Caco-2 (cell line): ENCODE measurements around the gene TSPYL2. TPM values are rescaled to one million over a fixed set of nuclear protein-coding genes. Genes with fewer than 3 reads are reported as not detected.

Experiments
- BruUV-seq: library from RNA; stranded (reverse); fragments of 400-500 nt; replicated peaks from 2 replicates; lab custom pipeline; 2021; lab: Mats Ljungman, UMichigan
- CTCF ChIA-PET: fragments of 300-600 bp; sonication (Branson Sonifier 250); formaldehyde crosslinking; loops from one replicate; lab custom pipeline; 2022; ENCODE audit warnings: antibody characterized with exemption; lab: Charles Lee
- POLR2A ChIA-PET: fragments of 300-600 bp; sonication (Branson Sonifier 250); formaldehyde crosslinking; loops from one replicate; lab custom pipeline; 2022; ENCODE audit warnings: antibody characterized with exemption; lab: Charles Lee
- DNase-seq, 2 experiments: peaks; one replicate each; pipeline versions ENCODE4 v3.0.0 to v3.0.0-alpha.2; 2020 to 2022
- H3K27me3 ChIP-seq: replicated peaks from 2 replicates; pipeline ENCODE4 v1.6.0; 2011; ENCODE audit warnings: low read length; ENCODE audit not compliant: control insufficient read depth, insufficient read depth
- H3K36me3 ChIP-seq: 2 replicates; pipeline ENCODE4 v1.5.1; 2011; ENCODE audit warnings: low read length; ENCODE audit not compliant: control insufficient read depth, insufficient read depth
- H3K4me1 ChIP-seq: fragments of 250-450 bp; sonication (Bioruptor Pico); 2 replicates; pipeline ENCODE4 v1.5.1; 2020; ENCODE audit warnings: mild to moderate bottlenecking
- H3K4me3 ChIP-seq: 2 replicates; pipeline ENCODE4 v1.5.1; 2011; ENCODE audit warnings: low read depth, mild to moderate bottlenecking, control low read depth, low read length
- H3K9me3 ChIP-seq: fragments of 250-450 bp; sonication (Bioruptor Pico); 2 replicates; pipeline ENCODE4 v1.5.1; 2020; ENCODE audit warnings: mild to moderate bottlenecking, moderate library complexity
- H3K27ac Mint-ChIP-seq: one replicate; pipeline ENCODE4 v1.8.0; 2022; ENCODE audit warnings: mixed read lengths; ENCODE audit not compliant: unreplicated experiment
- H3K27me3 Mint-ChIP-seq: one replicate; pipeline ENCODE4 v1.8.0; 2022; ENCODE audit warnings: mixed read lengths; ENCODE audit not compliant: insufficient read depth, unreplicated experiment
- H3K36me3 Mint-ChIP-seq: one replicate; pipeline ENCODE4 v1.8.0; 2022; ENCODE audit warnings: mild to moderate bottlenecking, mixed read lengths; ENCODE audit not compliant: insufficient read depth, unreplicated experiment
- H3K4me1 Mint-ChIP-seq: one replicate; pipeline ENCODE4 v1.8.0; 2022; ENCODE audit warnings: low read depth, mixed read lengths; ENCODE audit not compliant: unreplicated experiment
- H3K4me3 Mint-ChIP-seq: one replicate; pipeline ENCODE4 v1.8.0; 2022; ENCODE audit warnings: mild to moderate bottlenecking, moderate library complexity, mixed read lengths; ENCODE audit not compliant: unreplicated experiment
- H3K9me3 Mint-ChIP-seq: one replicate; pipeline ENCODE4 v1.8.0; 2022; ENCODE audit warnings: mixed read lengths; ENCODE audit not compliant: unreplicated experiment
- CTCF ChIP-seq, 2 experiments: fragments of 200-600 bp in 1 of 2; IDR thresholded peaks; 1 replicate in 1 of 2; 2 replicates in 1 of 2; pipeline versions ENCODE4 v1.5.1 to v1.8.0; 2011 to 2022; ENCODE audit warnings: antibody characterized with exemption in 1 of 2, control low read depth in 1 of 2, inconsistent platforms in 1 of 2, low read depth in 1 of 2, low read length in 1 of 2, mild to moderate bottlenecking in 1 of 2, moderate library complexity in 1 of 2; ENCODE audit not compliant: insufficient read depth in 1 of 2, severe bottlenecking in 1 of 2, unreplicated experiment in 1 of 2
- intact Hi-C: fragments of 100-400 bp; cut with micrococcal nuclease; formaldehyde crosslinking; loops from one replicate; pipeline ENCODE4 v1.10.0; 2022; ENCODE audit not compliant: unreplicated experiment
- total RNA-seq: library from RNA; stranded (reverse); gene quantifications from 2 replicates; pipeline ENCODE4 v1.2.3, GENCODE V29; 2022

TSPYL2 gene
- total RNA-seq, 1 experiment from 2014 or later, result 30.9 TPM

- DNase-seq, result no peak
- TF ChIP-seq CTCF (IDR thresholded peaks at IDR 0.05; ENCODE audit: insufficient read depth in 1 of 2, low read depth in 1 of 2, low read length in 1 of 2, severe bottlenecking in 1 of 2, unreplicated experiment in 1 of 2), result no peak
- Histone ChIP-seq H3K4me3 (no peak overlapping the region), H3K4me1 (no peaks in the 10 kb centered on the region), H3K36me3 (no peaks in the 10 kb centered on the region), H3K27me3 (no peaks in the 10 kb centered on the region), H3K9me3 (no peaks in the 10 kb centered on the region)
- POLR2A ChIA-PET, result no interaction called here
- H3K36me3 Mint-ChIP-seq, result no peaks in the 10 kb centered on the region
- no peak overlapping the region for H3K27ac Mint-ChIP-seq
- CTCF ChIA-PET, result no interaction called here
- no peaks in the 10 kb centered on the region for H3K9me3 Mint-ChIP-seq
- intact Hi-C loops, result no loop called here
- no peaks in the 10 kb centered on the region for H3K27me3 Mint-ChIP-seq
- BruUV-seq, result no TSS peak
- no peak overlapping the region for H3K4me3 Mint-ChIP-seq
- no peaks in the 10 kb centered on the region for H3K4me1 Mint-ChIP-seq
Measured at GRCh38 chrX:53056292-53056691, 25.9 kb upstream of the TSPYL2 start.

- no peaks in the 10 kb centered on the region for H3K9me3 Mint-ChIP-seq
- H3K4me3 Mint-ChIP-seq, result no peak overlapping the region
- Histone ChIP-seq H3K27me3 (no peaks in the 10 kb centered on the region), H3K4me1 (no peaks in the 10 kb centered on the region), H3K4me3 (no peak overlapping the region), H3K9me3 (no peaks in the 10 kb centered on the region), H3K36me3 (no peaks in the 10 kb centered on the region)
- no peaks in the 10 kb centered on the region for H3K36me3 Mint-ChIP-seq
- H3K27ac Mint-ChIP-seq, result no peak overlapping the region
- intact Hi-C loops, result no loop called here
- ChIA-PET CTCF (no interaction called here), POLR2A (no interaction called here)
- no peak for DNase-seq
- H3K4me1 Mint-ChIP-seq, result no peaks in the 10 kb centered on the region
- TF ChIP-seq CTCF (IDR thresholded peaks at IDR 0.05; ENCODE audit: insufficient read depth in 1 of 2, low read depth in 1 of 2, low read length in 1 of 2, severe bottlenecking in 1 of 2, unreplicated experiment in 1 of 2), result no peak
- BruUV-seq, result no TSS peak
- no peaks in the 10 kb centered on the region for H3K27me3 Mint-ChIP-seq
Measured at GRCh38 chrX:53065104-53065503, 17.1 kb upstream of the TSPYL2 start.

GRCh38 chrX:53071064-53071463, 11.1 kb upstream of the TSPYL2 start:
- POLR2A ChIA-PET, result no interaction called here
- H3K9me3 ChIP-seq, result no peaks in the 10 kb centered on the region
- Mint-ChIP-seq H3K36me3 (no peaks in the 10 kb centered on the region), H3K4me1 (peaks cover 8% of the 10 kb centered on the region), H3K9me3 (no peaks in the 10 kb centered on the region), H3K27ac (no peak overlapping the region), H3K4me3 (peak overlapping the region; percentile 82), H3K27me3 (no peaks in the 10 kb centered on the region)
- DNase-seq, result no peak
- intact Hi-C loops, result loop anchor here (1.0 kb wide), 2 partner anchors 18 to 22 kb away; no protein-coding TSS in a partner anchor
- H3K36me3 ChIP-seq, result no peaks in the 10 kb centered on the region
- CTCF ChIA-PET, result no interaction called here
- no TSS peak for BruUV-seq
- TF ChIP-seq CTCF (IDR thresholded peaks at IDR 0.05; ENCODE audit: insufficient read depth in 1 of 2, low read depth in 1 of 2, low read length in 1 of 2, severe bottlenecking in 1 of 2, unreplicated experiment in 1 of 2), result no peak
- H3K4me3 ChIP-seq, result no peak overlapping the region
- no peaks in the 10 kb centered on the region for H3K27me3 ChIP-seq
- no peaks in the 10 kb centered on the region for H3K4me1 ChIP-seq
